ENCODE results near the gene SIVA1.

SIVA1 gene

GRCh38 chr14:104771918-104772706, 19.2 kb downstream of the SIVA1 start:
- no peak for DNase-seq

- DNase-seq = no peak
Observed at GRCh38 chr14:104772707-104773504, 20.0 kb downstream of the SIVA1 start.

GRCh38 chr14:104773505-104774452, 20.8 kb downstream of the SIVA1 start:
- no peak for DNase-seq

GRCh38 chr14:104774453-104775072, 21.6 kb downstream of the SIVA1 start:
- no peak for DNase-seq

GRCh38 chr14:104775073-104775489, 22.1 kb downstream of the SIVA1 start:
- DNase-seq = no peak

- DNase-seq = no peak
Observed at GRCh38 chr14:104776481-104776880, 23.5 kb downstream of the SIVA1 start.

- DNase-seq = no peak
Observed at GRCh38 chr14:104776961-104777807, 24.2 kb downstream of the SIVA1 start.

GRCh38 chr14:104777808-104778249, 24.9 kb downstream of the SIVA1 start:
- no peak for DNase-seq

- no peak for DNase-seq
Observed at GRCh38 chr14:104778694-104779331, 25.9 kb downstream of the SIVA1 start.

- DNase-seq = no peak
Observed at GRCh38 chr14:104779776-104780512, 27.0 kb downstream of the SIVA1 start.

GRCh38 chr14:104780513-104781030, 27.6 kb downstream of the SIVA1 start:
- DNase-seq = no peak

- DNase-seq = no peak
Observed at GRCh38 chr14:104781271-104782077, 28.5 kb downstream of the SIVA1 start.

GRCh38 chr14:104782086-104782807, 29.3 kb downstream of the SIVA1 start:
- DNase-seq = no peak

- DNase-seq = no peak
Observed at GRCh38 chr14:104782808-104783139, 29.8 kb downstream of the SIVA1 start.

GRCh38 chr14:104783484-104784217, 30.7 kb downstream of the SIVA1 start:
- DNase-seq = no peak

- no peak for DNase-seq
Observed at GRCh38 chr14:104784218-104784568, 31.2 kb downstream of the SIVA1 start.

- DNase-seq = no peak
Observed at GRCh38 chr14:104784846-104785707, 32.1 kb downstream of the SIVA1 start.

Data from CD4-positive, alpha-beta T cell treated with Interleukin-12 subunit alpha and Interleukin-12 subunit beta, for 1 hour (primary cell).